Activated CD4-positive, alpha-beta T cell treated with anti-CD3 and anti-CD28 coated beads, Interleukin-2, amount 10 ng/mL, durations not matched to agents 24 days and 14 days (primary cell): ENCODE measurements around the gene PPM1G. TPM values are rescaled to one million over a fixed set of nuclear protein-coding genes. Genes with fewer than 3 reads are reported as not detected.
A peak's percentile ranks its signal among the peaks of the same experiment; 100 is the strongest.
"Not testable (repeated sequence)": the region's sequence is repeated elsewhere in the genome, so short reads cannot be mapped to it uniquely, and the experiment has no call there.

Experiments
- DNase-seq: peaks from one replicate; pipeline ENCODE4 v3.0.0; 2022
- H3K27ac Mint-ChIP-seq: one replicate; pipeline ENCODE4 v1.8.0; 2022; ENCODE audit warnings: mild to moderate bottlenecking, mixed read lengths
- H3K27me3 Mint-ChIP-seq: one replicate; pipeline ENCODE4 v1.8.0; 2022; ENCODE audit warnings: mixed read lengths
- H3K36me3 Mint-ChIP-seq: one replicate; pipeline ENCODE4 v1.8.0; 2022; ENCODE audit warnings: low read depth, mild to moderate bottlenecking, mixed read lengths
- H3K4me1 Mint-ChIP-seq: one replicate; pipeline ENCODE4 v1.8.0; 2021; ENCODE audit warnings: mixed read lengths
- H3K4me3 Mint-ChIP-seq: one replicate; pipeline ENCODE4 v1.8.0; 2022; ENCODE audit warnings: mild to moderate bottlenecking, moderate library complexity, mixed read lengths
- H3K9me3 Mint-ChIP-seq: one replicate; pipeline ENCODE4 v1.8.0; 2021; ENCODE audit warnings: mixed read lengths
- intact Hi-C: fragments of 100-400 bp; cut with micrococcal nuclease; formaldehyde crosslinking; loops from one replicate; pipeline ENCODE4 v1.15.1; 2023
- total RNA-seq: library from RNA; stranded (reverse); gene quantifications from 2 replicates; pipeline ENCODE4 v1.2.3, GENCODE V29; 2022

PPM1G gene
- total RNA-seq, 1 donor from 2014 or later: 165 TPM

DNA sequence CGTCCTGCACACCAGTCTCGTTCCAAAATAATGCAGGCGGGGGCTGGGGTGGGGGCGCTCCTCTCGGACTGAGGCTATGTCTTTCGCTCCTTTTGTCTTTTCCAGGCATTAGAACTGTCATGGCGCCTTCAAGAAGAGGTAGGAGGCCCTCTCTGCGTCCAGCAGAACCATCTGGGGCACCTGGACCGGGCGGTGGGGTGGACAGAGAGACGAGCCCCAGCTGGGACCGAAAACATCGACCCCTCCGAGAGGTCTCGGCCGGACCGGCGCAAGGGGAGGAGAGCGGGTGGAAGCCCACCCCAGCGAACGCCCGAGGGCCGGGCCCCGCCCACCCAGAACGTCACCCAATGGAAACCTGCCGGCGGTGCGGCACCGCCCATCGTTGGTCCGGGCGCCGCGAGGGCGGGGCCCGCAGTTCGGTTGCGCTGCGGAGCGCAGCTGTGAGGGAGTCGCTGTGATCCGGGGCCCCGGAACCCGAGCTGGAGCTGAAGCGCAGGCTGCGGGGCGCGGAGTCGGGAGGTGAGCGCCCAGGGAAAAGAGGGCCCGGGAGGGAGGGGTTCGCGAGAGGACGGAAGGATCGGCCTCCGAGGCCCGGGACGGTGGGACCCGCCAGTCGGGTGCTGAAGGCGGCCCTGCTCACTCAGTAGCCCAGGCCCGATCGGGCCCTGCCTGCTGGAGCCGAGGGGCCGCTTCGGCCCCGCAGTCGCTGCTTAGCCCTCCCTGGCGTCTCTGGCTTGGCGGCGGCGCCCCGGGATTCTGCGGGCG, 19.0 kb upstream of the PPM1G start, which contains the start of gene NRBP1:
Gene NRBP1 (plus strand): TSS at position 419 of the 765 bp plus-strand sequence. CDS start 4,643 bp downstream, outside the sequence.
- Mint-ChIP-seq H3K4me1 (peaks cover 28% of the 10 kb centered on the region), H3K27me3 (peaks cover 2% of the 10 kb centered on the region), H3K9me3 (no peaks in the 10 kb centered on the region), H3K4me3 (peak within 1 kb of the TSS; percentile 97), H3K36me3 (peaks cover 10% of the 10 kb centered on the region), H3K27ac (peak within 1 kb of the TSS; percentile 99)
- DNase-seq: peak; percentile 99
- intact Hi-C loops: loop anchor here (1.0 to 5.0 kb wide), 9 partner anchors 19 to 964 kb away; partner anchors contain the start of genes CAD, EIF2B4, FOSL2 and GTF3C2

GRCh38 chr2:27427863-27428212, 18.4 kb upstream of the PPM1G start:
- Mint-ChIP-seq H3K27ac (peak overlapping the region; percentile 99), H3K4me1 (peaks cover 25% of the 10 kb centered on the region), H3K9me3 (no peaks in the 10 kb centered on the region), H3K36me3 (peaks cover 5% of the 10 kb centered on the region), H3K4me3 (peak overlapping the region; percentile 97), H3K27me3 (peaks cover 2% of the 10 kb centered on the region)
- intact Hi-C loops: loop anchor here (1.0 to 5.0 kb wide), 9 partner anchors 19 to 965 kb away; partner anchors contain the start of genes CAD, EIF2B4, FOSL2 and GTF3C2
- DNase-seq: no peak

DNA sequence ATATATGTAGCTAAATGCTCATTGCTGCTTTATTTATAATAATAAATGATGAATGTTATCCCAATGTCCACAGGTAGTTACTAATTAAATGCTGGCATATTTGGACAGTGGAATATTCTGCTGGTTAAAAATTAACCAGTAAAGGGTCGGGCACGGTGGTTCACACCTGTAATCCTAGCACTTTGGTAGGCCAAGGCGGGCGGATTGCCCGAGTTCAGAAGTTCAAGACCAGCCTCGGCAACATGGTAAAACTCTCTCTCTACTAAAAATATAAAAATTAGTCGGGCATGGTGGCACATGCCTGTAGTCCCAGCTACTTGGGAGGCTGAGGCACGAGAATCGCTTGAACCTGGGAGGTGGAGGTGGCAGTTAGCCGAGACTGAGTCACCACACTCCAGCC, 15.6 kb upstream of the PPM1G start:
- not testable (repeated sequence) for H3K27me3 Mint-ChIP-seq, H3K27ac Mint-ChIP-seq, H3K36me3 Mint-ChIP-seq, DNase-seq, H3K4me3 Mint-ChIP-seq, H3K9me3 Mint-ChIP-seq
- H3K4me1 Mint-ChIP-seq: peaks cover 15% of the 10 kb centered on the region
- intact Hi-C loops: loop anchor here (5.0 kb wide), 2 partner anchors 208 to 257 kb away; partner anchors contain the start of gene CAD

DNA sequence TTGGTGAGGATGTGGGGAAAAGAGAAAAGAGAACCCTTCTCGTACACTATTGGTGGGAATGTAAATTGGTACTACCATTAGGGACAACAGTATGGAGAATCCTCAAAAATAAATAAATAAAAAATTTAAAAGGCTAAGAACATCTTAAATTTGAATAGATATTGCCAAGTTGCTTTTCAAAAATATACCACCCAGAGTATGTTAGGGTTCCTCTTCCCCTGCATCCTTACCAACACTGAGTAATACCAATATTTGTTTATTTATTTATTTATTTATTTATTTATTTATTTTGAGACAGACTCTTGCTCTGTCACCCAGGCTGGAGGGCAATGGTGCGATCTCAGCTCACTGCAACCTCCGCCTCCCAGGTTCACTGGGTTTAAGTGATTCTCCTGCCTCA, 13.6 kb upstream of the PPM1G start:
- peaks cover 5% of the 10 kb centered on the region for H3K4me1 Mint-ChIP-seq
- intact Hi-C loops: no loop called here
- no peak overlapping the region for H3K27ac Mint-ChIP-seq
- H3K36me3 Mint-ChIP-seq: no peaks in the 10 kb centered on the region
- no peaks in the 10 kb centered on the region for H3K9me3 Mint-ChIP-seq
- peaks cover 7% of the 10 kb centered on the region for H3K27me3 Mint-ChIP-seq
- DNase-seq: no peak
- H3K4me3 Mint-ChIP-seq: no peak overlapping the region

DNA sequence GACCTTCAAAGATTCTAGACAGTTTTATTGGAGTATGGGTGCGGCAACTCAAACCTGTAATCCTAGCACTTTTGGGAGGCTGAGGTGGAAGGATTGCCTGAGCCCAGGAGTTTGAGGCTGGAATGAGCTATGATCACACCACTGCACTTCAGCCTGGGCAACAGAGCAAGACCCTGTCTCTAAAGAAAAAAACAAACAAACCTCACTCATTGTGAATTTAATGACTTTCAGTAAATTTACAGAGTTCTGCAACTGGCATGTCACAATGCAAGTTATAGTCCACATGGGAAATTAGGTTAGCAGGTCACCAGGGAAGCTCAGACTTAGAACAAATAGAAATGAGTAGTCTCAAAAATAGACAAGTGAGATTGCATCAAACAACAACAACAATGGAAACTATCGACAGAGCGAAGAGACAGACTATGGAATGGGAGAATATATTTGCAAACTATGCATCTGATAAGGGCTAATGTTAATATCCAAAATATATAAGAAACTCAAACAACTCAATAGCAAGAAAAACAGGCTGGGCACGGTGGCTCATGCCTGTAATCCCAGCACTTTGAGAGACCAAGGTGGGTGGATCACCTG, 12.4 kb upstream of the PPM1G start:
- intact Hi-C loops: no loop called here
- no peak overlapping the region for H3K27ac Mint-ChIP-seq
- no peak for DNase-seq
- H3K4me3 Mint-ChIP-seq: no peak overlapping the region
- H3K27me3 Mint-ChIP-seq: peaks cover 7% of the 10 kb centered on the region
- no peaks in the 10 kb centered on the region for H3K4me1 Mint-ChIP-seq
- no peaks in the 10 kb centered on the region for H3K9me3 Mint-ChIP-seq
- no peaks in the 10 kb centered on the region for H3K36me3 Mint-ChIP-seq

- intact Hi-C loops: no loop called here
- no peak overlapping the region for H3K4me3 Mint-ChIP-seq
- no peak overlapping the region for H3K27ac Mint-ChIP-seq
- peaks cover 7% of the 10 kb centered on the region for H3K27me3 Mint-ChIP-seq
- H3K4me1 Mint-ChIP-seq: no peaks in the 10 kb centered on the region
- no peak for DNase-seq
- H3K36me3 Mint-ChIP-seq: no peaks in the 10 kb centered on the region
- H3K9me3 Mint-ChIP-seq: no peaks in the 10 kb centered on the region
These were observed 11.6 kb upstream of the PPM1G start for GRCh38 chr2:27420996-27421395.

DNA sequence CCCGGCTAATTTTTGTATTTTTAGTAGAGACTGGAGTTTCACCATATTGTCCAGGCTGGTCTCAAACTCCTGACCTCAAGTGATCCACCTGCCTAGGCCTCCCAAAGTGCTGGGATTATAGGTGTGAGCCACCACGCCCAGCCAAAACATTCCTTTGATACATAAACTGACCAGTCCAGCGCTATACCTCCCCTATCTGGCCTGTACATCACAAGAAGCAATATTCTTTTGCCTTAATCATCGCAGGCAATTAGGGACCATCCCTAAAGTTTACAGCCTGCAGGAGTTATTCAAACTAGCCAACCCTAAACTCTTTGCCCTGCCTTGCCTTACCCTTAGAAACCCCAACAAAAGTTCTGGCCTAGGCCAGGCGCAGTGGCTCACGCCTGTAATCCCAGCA, 6.8 kb upstream of the PPM1G start:
- intact Hi-C loops: no loop called here
- Mint-ChIP-seq H3K4me1 (peaks cover 4% of the 10 kb centered on the region), H3K27me3 (peaks cover 8% of the 10 kb centered on the region), H3K27ac (no peak overlapping the region), H3K36me3 (no peaks in the 10 kb centered on the region), H3K9me3 (peaks cover 3% of the 10 kb centered on the region), H3K4me3 (no peak overlapping the region)
- DNase-seq: no peak

DNA sequence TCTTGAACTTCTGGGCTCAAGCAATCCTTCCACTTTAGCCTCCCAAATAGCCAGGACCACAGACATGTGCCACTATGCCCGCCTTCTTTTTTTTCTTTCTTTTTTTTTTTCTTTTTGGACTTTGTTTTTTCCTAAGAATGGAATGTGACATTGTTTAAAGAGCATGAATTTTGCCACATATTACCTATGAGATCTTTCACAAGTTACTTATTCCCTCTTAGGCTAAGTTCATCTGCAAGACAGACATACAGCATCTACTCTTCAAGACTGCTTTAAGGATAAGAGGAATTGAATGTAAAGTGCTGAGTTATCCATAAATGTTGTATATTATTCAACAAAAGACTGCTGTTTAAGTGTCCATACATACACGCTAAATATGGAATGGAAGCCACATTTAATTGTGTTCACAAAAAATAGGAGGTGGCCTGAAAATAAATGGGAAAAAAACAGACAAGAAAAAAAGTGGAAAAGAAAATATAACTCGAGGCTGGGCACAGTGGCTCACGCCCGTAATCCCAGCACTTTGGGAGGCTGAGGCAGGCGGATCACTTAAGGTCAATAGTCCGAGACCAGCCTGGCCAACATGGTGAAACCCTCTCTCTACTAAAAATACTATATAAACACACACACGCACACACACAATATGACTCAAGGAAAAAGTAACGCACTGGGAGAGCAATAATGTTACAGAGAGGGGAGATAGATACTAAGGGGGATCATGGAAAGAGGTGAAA, 3.2 kb upstream of the PPM1G start:
- H3K4me3 Mint-ChIP-seq: no peak overlapping the region
- no peak overlapping the region for H3K27ac Mint-ChIP-seq
- H3K36me3 Mint-ChIP-seq: peaks cover 6% of the 10 kb centered on the region
- peaks cover 8% of the 10 kb centered on the region for H3K27me3 Mint-ChIP-seq
- DNase-seq: no peak
- peaks cover 3% of the 10 kb centered on the region for H3K9me3 Mint-ChIP-seq
- intact Hi-C loops: no loop called here
- H3K4me1 Mint-ChIP-seq: peaks cover 17% of the 10 kb centered on the region

DNA sequence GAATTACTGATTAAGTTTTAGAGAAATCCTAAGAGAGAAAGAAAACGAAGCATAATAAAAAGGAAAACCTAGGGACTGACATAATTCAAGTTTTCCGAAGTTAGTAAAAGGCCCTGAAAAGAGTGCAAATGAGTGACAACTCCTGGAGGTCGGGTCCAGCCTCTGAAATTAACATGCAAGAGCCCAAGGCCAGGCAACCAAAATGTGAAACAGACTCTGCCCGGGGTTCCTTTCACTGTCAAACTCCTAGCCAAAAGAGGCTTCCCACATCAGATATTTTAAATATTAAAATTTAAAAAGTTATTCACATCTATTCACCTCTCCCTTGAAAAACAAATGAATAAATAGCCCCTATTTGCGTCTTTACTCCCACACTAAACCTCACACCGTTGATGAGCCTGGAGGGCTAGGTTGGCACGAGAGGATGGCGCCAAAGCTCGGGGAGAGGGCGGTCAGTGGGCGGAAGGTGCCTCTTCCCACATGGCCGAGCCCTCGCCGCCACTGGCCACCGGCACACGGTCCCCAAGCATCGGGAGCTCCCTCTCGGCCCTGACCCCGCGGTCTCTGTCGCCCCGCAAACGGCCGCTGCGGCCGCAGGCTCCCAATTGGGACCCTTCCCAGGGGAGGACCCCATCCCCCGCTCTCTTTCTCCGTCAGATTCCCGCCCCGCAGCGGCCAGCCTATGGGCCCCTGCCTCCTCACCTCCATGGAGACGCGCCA, 630 bp downstream of the PPM1G start:
- peaks cover 3% of the 10 kb centered on the region for H3K9me3 Mint-ChIP-seq
- H3K27me3 Mint-ChIP-seq: peaks cover 5% of the 10 kb centered on the region
- intact Hi-C loops: loop anchor here (1.0 to 10.0 kb wide), 7 partner anchors 20 to 256 kb away; partner anchors contain the start of genes EIF2B4, GTF3C2, IFT172 and NRBP1
- DNase-seq: peak; percentile 71
- peak overlapping the region; percentile 98 for H3K4me3 Mint-ChIP-seq
- peak overlapping the region; percentile 86 for H3K27ac Mint-ChIP-seq
- H3K36me3 Mint-ChIP-seq: peaks cover 29% of the 10 kb centered on the region
- peaks cover 32% of the 10 kb centered on the region for H3K4me1 Mint-ChIP-seq

DNA sequence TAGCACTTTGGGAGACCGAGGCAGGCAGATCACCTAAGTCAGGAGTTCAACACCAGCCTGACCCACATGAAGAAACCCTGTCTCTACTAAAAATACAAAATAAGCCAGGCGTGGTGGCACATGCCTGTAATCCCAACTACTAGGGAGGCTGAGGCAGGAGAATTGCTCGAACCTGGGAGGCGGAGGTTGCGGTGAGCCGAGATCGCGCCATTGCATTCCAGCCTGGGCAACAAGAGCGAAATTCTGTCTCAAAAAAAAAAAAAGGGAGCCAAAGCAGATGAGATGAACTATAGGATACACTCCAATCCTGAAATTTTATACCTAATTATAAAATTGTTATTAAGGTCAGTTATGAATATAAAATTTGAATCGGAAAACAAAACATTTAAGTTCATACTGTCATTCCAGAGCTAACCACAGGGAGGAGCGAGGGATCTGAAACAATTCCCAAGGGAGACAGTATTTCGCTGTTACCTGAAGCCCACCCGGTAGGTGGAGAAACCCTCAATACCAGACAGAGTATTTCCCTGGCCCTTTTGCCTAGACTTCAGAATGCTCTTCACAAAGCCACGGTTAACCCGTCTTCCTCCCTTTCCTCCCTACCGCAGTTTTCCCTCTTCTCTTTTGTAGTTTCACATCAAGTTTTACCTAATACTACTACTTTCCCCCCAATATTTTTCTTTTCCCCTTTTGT, 1.4 kb downstream of the PPM1G start:
- no peak for DNase-seq

DNA sequence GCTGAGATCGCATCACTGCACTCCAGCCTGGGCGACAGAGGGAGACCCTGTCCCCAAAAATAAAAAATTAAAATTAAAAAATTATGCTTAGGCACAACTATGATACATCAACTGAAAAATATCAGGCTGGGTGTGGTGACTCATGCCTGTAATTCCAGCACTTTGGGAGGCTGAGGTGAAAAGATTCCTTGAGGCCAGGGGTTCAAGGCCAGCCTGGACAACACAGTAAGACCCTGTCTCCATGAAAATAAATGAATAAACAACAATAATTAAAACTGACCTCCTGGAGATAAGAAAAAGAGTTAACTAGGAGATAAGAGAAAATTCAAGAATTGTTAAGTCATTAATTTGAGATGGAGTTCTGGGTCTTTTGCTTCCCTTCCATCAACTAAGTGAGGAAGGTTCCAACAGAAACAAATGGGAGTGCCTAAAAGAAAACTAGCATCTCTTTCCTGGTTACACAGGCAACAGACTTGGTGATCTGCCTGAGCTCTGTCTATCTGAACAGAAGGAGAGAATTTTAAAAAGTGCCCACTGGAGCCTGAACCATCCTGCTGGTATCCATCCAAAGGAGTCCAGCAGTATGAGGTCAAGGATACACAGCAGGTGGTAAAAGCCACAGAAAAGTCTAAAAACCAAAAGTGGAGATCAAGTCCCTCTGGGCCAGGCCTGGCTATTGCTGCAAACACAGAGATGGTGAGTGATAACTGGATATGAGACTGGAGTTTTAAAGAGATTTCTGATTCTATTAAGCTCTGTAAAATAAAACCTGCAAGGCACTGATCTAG, 8.8 kb downstream of the PPM1G start:
- no peaks in the 10 kb centered on the region for H3K27me3 Mint-ChIP-seq
- no peaks in the 10 kb centered on the region for H3K9me3 Mint-ChIP-seq
- intact Hi-C loops: loop anchor here (10.0 kb wide), 1 partner anchor 264 kb away; the partner anchor contains the start of genes SLC4A1AP and SUPT7L
- peak overlapping the region; percentile 2 for H3K4me3 Mint-ChIP-seq
- DNase-seq: no peak
- peak overlapping the region; percentile 56 for H3K27ac Mint-ChIP-seq
- peaks cover 29% of the 10 kb centered on the region for H3K36me3 Mint-ChIP-seq
- peaks cover 25% of the 10 kb centered on the region for H3K4me1 Mint-ChIP-seq

More for the DNA sequence above, 1.4 kb downstream of the PPM1G start:
- Mint-ChIP-seq H3K27ac (peak overlapping the region; percentile 86), H3K27me3 (peaks cover 5% of the 10 kb centered on the region), H3K36me3 (peaks cover 33% of the 10 kb centered on the region), H3K4me3 (peak overlapping the region; percentile 98), H3K4me1 (peaks cover 35% of the 10 kb centered on the region), H3K9me3 (peaks cover 3% of the 10 kb centered on the region)
- intact Hi-C loops: loop anchor here (2.0 to 10.0 kb wide), 4 partner anchors 27 to 257 kb away; partner anchors contain the start of genes IFT172, SLC4A1AP, SUPT7L and ZNF512

- Mint-ChIP-seq H3K27ac (no peak overlapping the region), H3K36me3 (peaks cover 23% of the 10 kb centered on the region), H3K4me3 (no peak overlapping the region), H3K9me3 (no peaks in the 10 kb centered on the region), H3K27me3 (no peaks in the 10 kb centered on the region), H3K4me1 (peaks cover 23% of the 10 kb centered on the region)
- intact Hi-C loops: no loop called here
- DNase-seq: no peak
These were observed 10.4 kb downstream of the PPM1G start for GRCh38 chr2:27398962-27399361.
